Measurements from ENCODE around the gene MAP2K2.

DNA sequence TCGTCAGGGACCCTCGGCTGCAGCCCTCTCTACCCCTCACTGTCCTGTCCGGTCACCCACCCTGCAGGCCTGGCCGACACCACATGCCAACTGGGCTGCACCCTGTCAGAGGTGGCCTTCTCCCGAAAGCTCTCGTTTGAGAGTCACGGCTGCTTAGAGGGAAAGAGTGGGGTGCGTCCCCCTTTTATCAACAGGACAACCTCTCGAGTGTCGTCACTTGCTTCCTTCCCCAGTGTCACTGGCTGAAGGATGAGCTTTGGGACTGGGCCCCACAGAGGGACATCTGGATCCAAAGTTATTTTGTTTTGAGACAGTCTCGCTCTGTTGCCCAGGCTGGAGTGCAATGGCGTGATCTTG, 28.5 kb downstream of the MAP2K2 start:
- no peak for TF ChIP-seq ZFP3 (CRISPR knock-in tag; IDR thresholded peaks at IDR 0.05)
- no peak for TF ChIP-seq CSDC2 (CRISPR knock-in tag; IDR thresholded peaks at IDR 0.05)
- TF ChIP-seq, protein P1, sequence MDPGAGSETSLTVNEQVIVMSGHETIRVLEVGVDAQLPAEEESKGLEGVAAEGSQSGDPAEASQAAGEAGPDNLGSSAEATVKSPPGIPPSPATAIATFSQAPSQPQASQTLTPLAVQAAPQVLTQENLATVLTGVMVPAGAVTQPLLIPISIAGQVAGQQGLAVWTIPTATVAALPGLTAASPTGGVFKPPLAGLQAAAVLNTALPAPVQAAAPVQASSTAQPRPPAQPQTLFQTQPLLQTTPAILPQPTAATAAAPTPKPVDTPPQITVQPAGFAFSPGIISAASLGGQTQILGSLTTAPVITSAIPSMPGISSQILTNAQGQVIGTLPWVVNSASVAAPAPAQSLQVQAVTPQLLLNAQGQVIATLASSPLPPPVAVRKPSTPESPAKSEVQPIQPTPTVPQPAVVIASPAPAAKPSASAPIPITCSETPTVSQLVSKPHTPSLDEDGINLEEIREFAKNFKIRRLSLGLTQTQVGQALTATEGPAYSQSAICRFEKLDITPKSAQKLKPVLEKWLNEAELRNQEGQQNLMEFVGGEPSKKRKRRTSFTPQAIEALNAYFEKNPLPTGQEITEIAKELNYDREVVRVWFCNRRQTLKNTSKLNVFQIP (CRISPR knock-in tag; IDR thresholded peaks at IDR 0.05; ENCODE audit: borderline replicate concordance, low read depth), result no peak
